Epidermal melanocyte (primary cell): ENCODE results near the gene UBE2J1.
"Not testable (repeated sequence)": the region's sequence is repeated elsewhere in the genome, so short reads cannot be mapped to it uniquely, and the experiment has no call there.

Experiments used
- DNase-seq: peaks from one replicate; pipeline ENCODE4 v3.0.0; 2011; ENCODE audit warnings: low spot score; ENCODE audit not compliant: insufficient read length

The UBE2J1 gene

GRCh38 chr6:89321131-89321970 is 31.2 kb downstream of the UBE2J1 start:
- no peak for DNase-seq

- no peak for DNase-seq
These were observed 32.4 kb downstream of the UBE2J1 start for GRCh38 chr6:89320012-89320559.

- DNase-seq: no peak
These were observed 35.5 kb downstream of the UBE2J1 start for GRCh38 chr6:89317067-89317466.

GRCh38 chr6:89315249-89315885 is 37.2 kb downstream of the UBE2J1 start, which contains the start of gene GABRR2:
Gene GABRR2 (minus strand): TSS chr6:89315299. CDS start chr6:89315165, 134 bp downstream.
- DNase-seq: no peak

GRCh38 chr6:89314692-89315091 is 37.8 kb downstream of the UBE2J1 start:
- DNase-seq: no peak

GRCh38 chr6:89313006-89313405 is 39.5 kb downstream of the UBE2J1 start:
- peak; percentile 69 for DNase-seq

GRCh38 chr6:89311853-89312531 is 40.5 kb downstream of the UBE2J1 start:
- peak; percentile 19 for DNase-seq

GRCh38 chr6:89311530-89311852 is 41.0 kb downstream of the UBE2J1 start:
- no peak for DNase-seq

- DNase-seq: peak; percentile 24
These were observed 41.6 kb downstream of the UBE2J1 start for GRCh38 chr6:89310929-89311328.

GRCh38 chr6:89308525-89309395 is 43.8 kb downstream of the UBE2J1 start:
- DNase-seq: no peak

- not testable (repeated sequence) for DNase-seq
These were observed 48.0 kb downstream of the UBE2J1 start for GRCh38 chr6:89304517-89304916.

- DNase-seq: no peak
These were observed 49.6 kb downstream of the UBE2J1 start for GRCh38 chr6:89302936-89303335.

- DNase-seq: no peak
These were observed 50.2 kb downstream of the UBE2J1 start for GRCh38 chr6:89302195-89302770.

GRCh38 chr6:89301586-89302194 is 50.8 kb downstream of the UBE2J1 start:
- DNase-seq: no peak

- no peak for DNase-seq
These were observed 53.1 kb downstream of the UBE2J1 start for GRCh38 chr6:89299466-89299850.

GRCh38 chr6:89298680-89299465 is 53.6 kb downstream of the UBE2J1 start:
- no peak for DNase-seq

GRCh38 chr6:89297695-89298351 is 54.7 kb downstream of the UBE2J1 start:
- DNase-seq: no peak

- no peak for DNase-seq
These were observed 56.5 kb downstream of the UBE2J1 start for GRCh38 chr6:89295981-89296380.

GRCh38 chr6:89295116-89295515 is 57.4 kb downstream of the UBE2J1 start:
- DNase-seq: not testable (repeated sequence)
